ENCODE measurements around the gene OPTN. TPM values are rescaled to one million over a fixed set of nuclear protein-coding genes. Genes with fewer than 3 reads are reported as not detected.

The OPTN gene
- total RNA-seq, 1 donor from 2014 or later = 33.3 TPM

- Mint-ChIP-seq H3K4me1 (peaks cover 14% of the 10 kb centered on the region), H3K9me3 (no peaks in the 10 kb centered on the region), H3K27ac (no peak overlapping the region), H3K4me3 (no peak overlapping the region), H3K27me3 (ENCODE audit: low read depth) (no peaks in the 10 kb centered on the region), H3K36me3 (no peaks in the 10 kb centered on the region)
- no peak for TF ChIP-seq CTCF (IDR thresholded peaks at IDR 0.05; ENCODE audit: unreplicated experiment)
- DNase-seq (ENCODE audit: low spot score in 2 of 2, unreplicated experiment in 2 of 2) = no peak
These were observed 65.2 kb downstream of the OPTN start for GRCh38 chr10:13165177-13165576.

DNA sequence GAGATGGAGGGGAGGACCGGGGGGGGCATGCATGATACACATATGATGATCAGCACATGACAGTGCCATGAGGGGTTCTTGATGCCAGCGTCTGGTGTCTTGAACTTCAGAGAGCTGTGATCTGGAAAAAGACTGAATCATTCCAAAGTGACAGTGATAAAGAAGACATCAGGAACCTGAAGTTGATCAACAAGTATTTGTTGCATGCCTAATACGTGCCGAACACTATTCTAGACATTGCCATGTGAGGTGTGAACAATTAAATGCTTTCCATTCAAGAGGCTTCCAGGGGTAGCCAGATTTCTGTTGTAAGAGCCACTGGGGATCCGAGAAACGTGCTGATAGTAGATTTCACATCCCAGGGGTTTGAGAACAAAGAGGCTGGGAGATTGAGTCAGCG lies 67.6 kb downstream of the OPTN start:
- Mint-ChIP-seq H3K27me3 (ENCODE audit: low read depth) (no peaks in the 10 kb centered on the region), H3K4me1 (no peaks in the 10 kb centered on the region), H3K36me3 (peaks cover 2% of the 10 kb centered on the region), H3K27ac (no peak overlapping the region), H3K4me3 (no peak overlapping the region), H3K9me3 (no peaks in the 10 kb centered on the region)
- TF ChIP-seq CTCF (IDR thresholded peaks at IDR 0.05; ENCODE audit: unreplicated experiment) = no peak
- no peak for DNase-seq (ENCODE audit: low spot score in 2 of 2, unreplicated experiment in 2 of 2)

GRCh38 chr10:13168781-13169180 lies 68.8 kb downstream of the OPTN start:
- TF ChIP-seq CTCF (IDR thresholded peaks at IDR 0.05; ENCODE audit: unreplicated experiment) = no peak
- DNase-seq (ENCODE audit: low spot score in 2 of 2, unreplicated experiment in 2 of 2) = no peak
- Mint-ChIP-seq H3K27me3 (ENCODE audit: low read depth) (no peaks in the 10 kb centered on the region), H3K4me3 (no peak overlapping the region), H3K27ac (no peak overlapping the region), H3K4me1 (no peaks in the 10 kb centered on the region), H3K36me3 (peaks cover 2% of the 10 kb centered on the region), H3K9me3 (no peaks in the 10 kb centered on the region)

- Mint-ChIP-seq H3K4me1 (no peaks in the 10 kb centered on the region), H3K4me3 (no peak overlapping the region), H3K36me3 (peaks cover 14% of the 10 kb centered on the region), H3K9me3 (no peaks in the 10 kb centered on the region), H3K27me3 (ENCODE audit: low read depth) (no peaks in the 10 kb centered on the region), H3K27ac (no peak overlapping the region)
- no peak for TF ChIP-seq CTCF (IDR thresholded peaks at IDR 0.05; ENCODE audit: unreplicated experiment)
- no peak for DNase-seq (ENCODE audit: low spot score in 2 of 2, unreplicated experiment in 2 of 2)
These were observed 73.7 kb downstream of the OPTN start for GRCh38 chr10:13173616-13174015.

DNA sequence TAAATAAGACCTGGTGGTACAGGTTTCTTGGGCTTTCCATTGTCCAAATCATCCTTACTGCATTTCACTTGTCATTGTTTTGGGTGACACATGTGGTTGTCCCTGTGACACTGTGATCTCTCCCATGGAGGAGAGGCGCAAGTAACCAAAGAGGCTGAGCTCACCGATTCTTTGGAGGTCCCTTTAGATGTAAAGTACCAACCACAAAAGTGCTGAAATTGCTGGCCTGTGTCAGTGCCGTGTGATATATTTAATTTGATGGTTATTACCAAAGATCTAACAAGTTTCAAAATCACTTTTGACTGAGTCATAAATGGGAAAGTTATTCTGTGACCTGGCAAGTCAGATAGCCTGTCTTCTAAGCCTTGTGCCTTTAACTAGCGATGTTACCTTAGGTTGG lies 80.8 kb downstream of the OPTN start:
- no peak overlapping the region for H3K27ac Mint-ChIP-seq
- H3K36me3 Mint-ChIP-seq = peaks cover 16% of the 10 kb centered on the region
- no peaks in the 10 kb centered on the region for H3K4me1 Mint-ChIP-seq
- no peak for TF ChIP-seq CTCF (IDR thresholded peaks at IDR 0.05; ENCODE audit: unreplicated experiment)
- no peak for DNase-seq (ENCODE audit: low spot score in 2 of 2, unreplicated experiment in 2 of 2)
- no peaks in the 10 kb centered on the region for H3K27me3 Mint-ChIP-seq (ENCODE audit: low read depth)
- H3K4me3 Mint-ChIP-seq = no peak overlapping the region
- H3K9me3 Mint-ChIP-seq = no peaks in the 10 kb centered on the region

GRCh38 chr10:13182424-13182823 lies 82.5 kb downstream of the OPTN start:
- Mint-ChIP-seq H3K36me3 (peaks cover 26% of the 10 kb centered on the region), H3K4me3 (no peak overlapping the region), H3K27ac (no peak overlapping the region), H3K4me1 (no peaks in the 10 kb centered on the region), H3K27me3 (ENCODE audit: low read depth) (no peaks in the 10 kb centered on the region), H3K9me3 (peaks cover 4% of the 10 kb centered on the region)
- TF ChIP-seq CTCF (IDR thresholded peaks at IDR 0.05; ENCODE audit: unreplicated experiment) = no peak
- DNase-seq (ENCODE audit: low spot score in 2 of 2, unreplicated experiment in 2 of 2) = no peak

Data from mesothelial cell of epicardium (in vitro differentiated cells).